Esophagus squamous epithelium (tissue), 5 donors: Measurements from ENCODE around the gene DNAJC12. TPM values are rescaled to one million over a fixed set of nuclear protein-coding genes. Genes with fewer than 3 reads are reported as not detected.

Source experiments
- DNase-seq: peaks from one replicate; lab custom pipeline; 2025; lab: John Stamatoyannopoulos, UW
- H3K27ac ChIP-seq, 4 donors: fragments of 200-600 bp; sonication (generic); one replicate each; pipeline ENCODE4 v1.5.1; 2016 to 2019; ENCODE audit warnings: mild to moderate bottlenecking in 1 of 4
- H3K27me3 ChIP-seq, 4 donors: fragments of 200-600 bp; sonication (generic); 1 replicate in 3 of 4; 2 replicates in 1 of 4; pipeline versions ENCODE4 v1.5.1 to v1.6.0; 2017 to 2021; ENCODE audit warnings: antibody characterized with exemption in 1 of 4
- H3K36me3 ChIP-seq, 3 donors: fragments of 200-600 bp; sonication (generic); one replicate each; pipeline ENCODE4 v1.5.1; 2016 to 2019
- H3K4me1 ChIP-seq, 3 donors: fragments of 200-600 bp; sonication (generic); one replicate each; pipeline ENCODE4 v1.5.1; 2017 to 2019
- H3K4me3 ChIP-seq, 4 donors: fragments of 200-600 bp; sonication (generic); 1 replicate in 3 of 4; 2 replicates in 1 of 4; pipeline ENCODE4 v1.5.1; 2016 to 2019; ENCODE audit warnings: mild to moderate bottlenecking in 2 of 4, moderate library complexity in 1 of 4
- H3K9me3 ChIP-seq, 3 donors: fragments of 200-600 bp; sonication (generic); one replicate each; pipeline ENCODE4 v1.5.1; 2016 to 2019
- POLR2A ChIP-seq, 4 donors: fragments of 450-650 bp; IDR thresholded peaks; one replicate each; pipeline ENCODE4 v1.6.1; 2017; ENCODE audit warnings: antibody characterized with exemption in 4 of 4, mild to moderate bottlenecking in 4 of 4, moderate library complexity in 3 of 4
- WGBS, 2 donors: methylation state at CpG; one replicate each; pipeline ENCODE4 v1.1.5; 2018; 5-methylcytosine and 5-hydroxymethylcytosine counted together
- intact Hi-C: fragments of 100-400 bp; cut with DNase I; formaldehyde crosslinking; loops from one replicate; pipeline ENCODE4 v1.15.0; 2022
- total RNA-seq, 4 donors: library from RNA; depleted of rRNA; stranded (reverse); fragments of >200 nt; gene quantifications; one replicate each; pipeline ENCODE4 v1.1.0, GENCODE V29; 2016
- TF ChIP-seq, protein P1 (sequence below), 6 experiments: fragments of 450-650 bp in 4 of 6; fragments of 200-600 bp in 2 of 6; sonication (generic) in 2 of 6; IDR thresholded peaks; one replicate each; pipeline ENCODE4 v1.5.1; 2016 to 2019; ENCODE audit warnings: antibody characterized with exemption in 6 of 6, mild to moderate bottlenecking in 4 of 6, moderate library complexity in 4 of 6
- donor health status: DM: yes; HTN: yes; CAD: no.

Gene DNAJC12
- total RNA-seq, 4 donors from 2014 or later: 0.76 to 2.7 TPM; not detected in 2

DNA sequence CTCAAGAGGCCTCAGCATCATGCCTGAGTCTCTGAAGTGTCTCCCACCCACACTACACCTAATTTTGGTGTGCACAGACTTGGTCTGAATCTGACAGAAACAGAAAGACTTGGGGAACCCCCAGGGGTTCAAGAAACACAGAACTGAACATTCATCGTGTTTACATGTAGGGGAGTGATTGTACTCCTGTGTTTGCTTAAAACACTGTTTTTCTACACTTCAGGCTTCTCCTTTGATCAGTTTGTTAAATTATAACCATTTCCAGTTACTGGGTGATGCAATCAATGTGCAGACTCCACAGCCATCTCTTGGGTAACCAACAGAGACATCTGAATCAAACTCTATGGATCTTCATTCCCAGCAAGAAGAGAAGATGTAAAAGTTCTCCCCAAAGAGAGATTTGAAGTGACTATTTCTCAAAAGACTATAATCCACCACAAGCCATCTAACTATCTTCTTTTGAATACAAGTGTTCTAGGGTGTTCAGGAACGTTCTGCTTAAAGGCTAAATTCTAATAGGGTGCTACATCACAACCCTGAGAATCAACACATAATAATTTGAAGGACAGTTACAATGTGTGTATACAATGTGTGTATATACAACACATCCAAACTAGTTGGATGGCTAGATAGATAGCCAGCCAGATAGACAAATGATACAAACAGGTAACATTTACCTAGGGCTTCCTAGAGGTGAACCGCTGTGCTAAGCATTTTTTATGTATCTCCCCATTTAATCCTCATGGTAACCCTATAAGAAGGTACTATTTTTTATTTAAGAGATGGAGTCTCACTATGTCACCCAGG lies 34.2 kb downstream of the DNAJC12 start:
- intact Hi-C loops: no loop called here
- 65 to 88% methylated on average over 3 of the region's 3 CpGs for WGBS, 2 donors
- H3K9me3 ChIP-seq: no peaks in the 10 kb centered on the region
- DNase-seq: no peak
- no peak overlapping the region for H3K27ac ChIP-seq
- TF ChIP-seq, protein P1, sequence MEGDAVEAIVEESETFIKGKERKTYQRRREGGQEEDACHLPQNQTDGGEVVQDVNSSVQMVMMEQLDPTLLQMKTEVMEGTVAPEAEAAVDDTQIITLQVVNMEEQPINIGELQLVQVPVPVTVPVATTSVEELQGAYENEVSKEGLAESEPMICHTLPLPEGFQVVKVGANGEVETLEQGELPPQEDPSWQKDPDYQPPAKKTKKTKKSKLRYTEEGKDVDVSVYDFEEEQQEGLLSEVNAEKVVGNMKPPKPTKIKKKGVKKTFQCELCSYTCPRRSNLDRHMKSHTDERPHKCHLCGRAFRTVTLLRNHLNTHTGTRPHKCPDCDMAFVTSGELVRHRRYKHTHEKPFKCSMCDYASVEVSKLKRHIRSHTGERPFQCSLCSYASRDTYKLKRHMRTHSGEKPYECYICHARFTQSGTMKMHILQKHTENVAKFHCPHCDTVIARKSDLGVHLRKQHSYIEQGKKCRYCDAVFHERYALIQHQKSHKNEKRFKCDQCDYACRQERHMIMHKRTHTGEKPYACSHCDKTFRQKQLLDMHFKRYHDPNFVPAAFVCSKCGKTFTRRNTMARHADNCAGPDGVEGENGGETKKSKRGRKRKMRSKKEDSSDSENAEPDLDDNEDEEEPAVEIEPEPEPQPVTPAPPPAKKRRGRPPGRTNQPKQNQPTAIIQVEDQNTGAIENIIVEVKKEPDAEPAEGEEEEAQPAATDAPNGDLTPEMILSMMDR (IDR thresholded peaks at IDR 0.05): no peak
- no peak for TF ChIP-seq POLR2A (IDR thresholded peaks at IDR 0.05)
- H3K27me3 ChIP-seq: no peaks in the 10 kb centered on the region
- H3K36me3 ChIP-seq: no peaks in the 10 kb centered on the region
- H3K4me1 ChIP-seq: no peaks in the 10 kb centered on the region
- no peak overlapping the region for H3K4me3 ChIP-seq

DNA sequence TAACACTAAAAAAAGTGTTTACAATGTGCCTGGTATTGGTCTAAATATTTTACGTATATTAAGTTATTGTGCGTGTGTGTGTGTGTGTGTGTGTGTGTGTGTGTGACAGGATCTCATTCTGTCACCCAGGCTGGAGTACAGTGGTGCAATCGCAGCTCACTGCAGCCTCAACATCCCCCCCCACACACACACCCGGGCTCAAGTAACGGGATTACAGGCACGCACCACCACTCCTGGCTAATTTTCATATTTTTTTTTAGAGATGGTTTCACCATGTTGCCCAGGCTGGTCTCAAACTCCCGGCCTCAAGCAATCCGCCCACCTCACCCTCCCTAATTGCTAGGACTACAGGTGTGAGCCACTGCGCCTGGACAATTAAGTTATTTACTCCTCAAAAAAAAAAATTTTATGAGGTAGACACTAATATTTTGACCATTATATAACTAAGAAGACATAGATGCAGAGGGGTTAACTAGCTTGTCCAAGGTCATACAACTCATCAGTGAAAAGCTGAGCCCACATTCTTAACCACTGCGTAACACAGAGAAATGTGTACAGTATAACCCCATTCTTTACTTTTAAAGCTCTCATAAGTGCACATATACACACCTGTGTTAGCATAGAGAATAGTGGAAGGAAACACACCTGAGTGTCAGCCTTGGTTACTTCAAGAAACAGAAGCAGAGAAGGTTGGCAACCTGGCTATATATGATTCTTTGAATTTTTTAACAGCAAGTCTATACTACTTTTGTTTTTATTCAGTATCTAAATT lies 35.0 kb downstream of the DNAJC12 start:
- Histone ChIP-seq H3K4me3 (no peak overlapping the region), H3K4me1 (no peaks in the 10 kb centered on the region), H3K9me3 (no peaks in the 10 kb centered on the region), H3K36me3 (no peaks in the 10 kb centered on the region), H3K27me3 (no peaks in the 10 kb centered on the region), H3K27ac (no peak overlapping the region)
- WGBS, 2 donors: 78 to 82% methylated on average over 10 of the region's 10 CpGs
- TF ChIP-seq, protein P1 (IDR thresholded peaks at IDR 0.05): no peak
- TF ChIP-seq POLR2A (IDR thresholded peaks at IDR 0.05): no peak
- DNase-seq: no peak
- intact Hi-C loops: no loop called here

GRCh38 chr10:67801118-67801517 lies 36.9 kb downstream of the DNAJC12 start:
- Histone ChIP-seq H3K27me3 (no peaks in the 10 kb centered on the region), H3K4me1 (no peaks in the 10 kb centered on the region), H3K9me3 (no peaks in the 10 kb centered on the region), H3K27ac (no peak overlapping the region), H3K36me3 (no peaks in the 10 kb centered on the region), H3K4me3 (no peak overlapping the region)
- WGBS, 2 donors: 80 to 87% methylated on average over 1 of the region's 1 CpG
- DNase-seq: no peak
- intact Hi-C loops: no loop called here
- TF ChIP-seq POLR2A (IDR thresholded peaks at IDR 0.05): no peak
- TF ChIP-seq, protein P1 (IDR thresholded peaks at IDR 0.05): no peak

DNA sequence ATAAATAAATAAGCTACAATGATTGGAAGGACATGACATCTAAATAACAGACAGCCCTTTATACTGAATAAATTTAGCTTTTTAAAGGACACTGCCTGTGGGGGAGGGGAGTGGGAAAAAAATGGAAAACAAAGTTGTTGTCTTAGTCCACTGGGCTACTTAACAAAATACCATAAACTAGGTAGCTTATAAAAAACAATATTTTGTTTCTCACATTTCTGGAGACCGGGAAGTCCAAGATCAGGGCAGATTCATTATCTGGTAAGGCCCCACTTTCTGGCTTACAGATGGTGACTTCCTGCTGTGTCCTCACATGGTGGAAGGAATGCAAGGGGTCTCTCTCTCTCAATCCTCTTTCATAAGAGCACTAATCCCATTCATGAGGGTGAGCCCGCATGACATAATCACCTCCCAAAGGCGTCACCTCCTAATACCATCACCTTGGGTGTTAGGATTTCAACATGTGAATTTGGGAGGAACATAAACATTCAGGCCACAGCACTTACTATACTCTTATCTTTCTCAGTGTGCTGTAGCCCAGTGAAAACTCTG lies 43.0 kb downstream of the DNAJC12 start:
- Histone ChIP-seq H3K27me3 (no peaks in the 10 kb centered on the region), H3K27ac (no peak overlapping the region), H3K36me3 (no peaks in the 10 kb centered on the region), H3K9me3 (no peaks in the 10 kb centered on the region), H3K4me3 (no peak overlapping the region), H3K4me1 (no peaks in the 10 kb centered on the region)
- TF ChIP-seq, protein P1 (IDR thresholded peaks at IDR 0.05): no peak
- TF ChIP-seq POLR2A (IDR thresholded peaks at IDR 0.05): no peak
- DNase-seq: no peak
- 64% methylated on average over 3 of the region's 3 CpGs for WGBS, 2 donors
- intact Hi-C loops: no loop called here

GRCh38 chr10:67794256-67794655 lies 43.7 kb downstream of the DNAJC12 start:
- H3K27ac ChIP-seq: no peak overlapping the region
- no peaks in the 10 kb centered on the region for H3K9me3 ChIP-seq
- TF ChIP-seq, protein P1 (IDR thresholded peaks at IDR 0.05): no peak
- no peak for TF ChIP-seq POLR2A (IDR thresholded peaks at IDR 0.05)
- intact Hi-C loops: no loop called here
- no peaks in the 10 kb centered on the region for H3K27me3 ChIP-seq
- no peak for DNase-seq
- H3K4me1 ChIP-seq: no peaks in the 10 kb centered on the region
- H3K4me3 ChIP-seq: no peak overlapping the region
- WGBS, 2 donors: 82 to 86% methylated on average over 4 of the region's 4 CpGs
- H3K36me3 ChIP-seq: no peaks in the 10 kb centered on the region
